Ectodermal cell (in vitro differentiated cells): Measurements from ENCODE around the gene CDC14B.
"Not testable (repeated sequence)": the region's sequence is repeated elsewhere in the genome, so short reads cannot be mapped to it uniquely, and the experiment has no call there.

ENCODE experiments used
- H3K27ac ChIP-seq: 2 replicates; pipeline ENCODE4 v1.7.0; 2013; ENCODE audit warnings: mild to moderate bottlenecking, low read depth, low read length; ENCODE audit not compliant: insufficient read depth, poor library complexity, severe bottlenecking
- H3K27me3 ChIP-seq: 2 replicates; pipeline ENCODE4 v1.7.0; 2013; ENCODE audit warnings: mild to moderate bottlenecking, low read length; ENCODE audit not compliant: insufficient read depth, control insufficient read depth, poor library complexity, severe bottlenecking
- H3K36me3 ChIP-seq: one replicate; pipeline ENCODE4 v1.7.0; 2013; ENCODE audit warnings: low read length; ENCODE audit not compliant: control insufficient read depth, insufficient read depth
- H3K4me1 ChIP-seq: one replicate; pipeline ENCODE4 v1.7.0; 2013; ENCODE audit warnings: low read length; ENCODE audit not compliant: control insufficient read depth, insufficient read depth
- H3K4me3 ChIP-seq: 2 replicates; pipeline ENCODE4 v1.7.0; 2013; ENCODE audit warnings: low read depth, low read length, control low read depth; ENCODE audit not compliant: insufficient read depth
- H3K9me3 ChIP-seq: 2 replicates; pipeline ENCODE4 v1.7.0; 2013; ENCODE audit warnings: mild to moderate bottlenecking, low read length, moderate library complexity; ENCODE audit not compliant: control insufficient read depth
- WGBS, 2 experiments: methylation state at CpG; one replicate each; pipeline ENCODE4 v1.1.7; 2013; ENCODE audit warnings: missing lambda C conversion rate in 2 of 2; 5-methylcytosine and 5-hydroxymethylcytosine counted together

Gene CDC14B

GRCh38 chr9:96626912-96627311 is 7.3 kb upstream of the CDC14B start:
- Histone ChIP-seq H3K4me1 (no peaks in the 10 kb centered on the region), H3K27ac (no peak overlapping the region), H3K4me3 (no peak overlapping the region), H3K36me3 (no peaks in the 10 kb centered on the region), H3K27me3 (no peaks in the 10 kb centered on the region), H3K9me3 (no peaks in the 10 kb centered on the region)
- 91 to 93% methylated on average over 5 of the region's 6 CpGs for WGBS, 2 experiments

GRCh38 chr9:96621618-96622017 is 2.0 kb upstream of the CDC14B start:
- 46% methylated on average over 2 of the region's 4 CpGs for WGBS, 2 experiments
- H3K27ac ChIP-seq = no peak overlapping the region
- no peaks in the 10 kb centered on the region for H3K36me3 ChIP-seq
- no peaks in the 10 kb centered on the region for H3K9me3 ChIP-seq
- peaks cover 34% of the 10 kb centered on the region for H3K27me3 ChIP-seq
- H3K4me3 ChIP-seq = no peak overlapping the region
- H3K4me1 ChIP-seq = peaks cover 22% of the 10 kb centered on the region

DNA sequence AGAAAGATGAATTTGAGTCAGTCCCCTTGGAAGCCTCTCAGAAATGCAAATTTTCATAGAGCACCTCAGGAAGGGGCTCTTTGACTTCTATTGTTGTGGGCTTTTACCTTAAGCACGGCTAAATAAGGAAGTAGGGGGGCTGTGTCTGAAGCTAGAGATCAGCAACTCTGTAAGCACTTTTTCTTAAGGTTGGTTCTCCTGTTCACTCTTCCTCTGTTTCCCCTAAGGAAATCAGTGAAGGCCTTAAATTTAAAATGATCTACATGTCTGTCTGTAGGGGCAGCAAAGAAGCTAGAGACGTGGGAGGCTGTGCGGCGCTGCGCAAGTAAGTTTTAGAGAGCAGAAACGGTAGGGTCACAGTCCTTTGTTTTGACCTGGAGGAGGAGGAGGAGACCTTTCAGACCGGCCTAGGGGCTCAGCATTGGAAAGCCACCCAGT is 1.2 kb upstream of the CDC14B start:
- Histone ChIP-seq H3K4me3 (peak overlapping the region; percentile 49), H3K27ac (peak overlapping the region; percentile 39), H3K36me3 (no peaks in the 10 kb centered on the region)

DNA sequence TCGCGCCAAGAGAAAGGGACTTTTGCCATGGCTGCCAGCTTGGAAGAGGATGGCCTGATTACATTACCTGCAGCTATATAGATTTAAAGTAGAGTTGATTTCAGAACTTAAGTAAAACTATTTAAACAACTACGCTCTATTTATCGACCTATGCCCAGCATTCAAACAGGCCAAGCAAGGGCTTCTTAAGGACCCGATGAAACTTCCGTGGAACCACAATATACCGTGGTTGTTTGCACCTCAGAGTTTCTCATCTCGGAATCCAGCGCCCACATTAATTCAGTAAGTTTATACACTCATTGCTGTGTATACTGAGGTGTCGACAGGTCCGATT is 505 bp upstream of the CDC14B start:
- Histone ChIP-seq H3K27me3 (peaks cover 36% of the 10 kb centered on the region), H3K36me3 (no peaks in the 10 kb centered on the region), H3K9me3 (no peaks in the 10 kb centered on the region), H3K4me3 (peak overlapping the region; percentile 49), H3K4me1 (peaks cover 22% of the 10 kb centered on the region), H3K27ac (no peak overlapping the region)
- 9 to 19% methylated on average over 10 to 11 of the region's 11 CpGs for WGBS, 2 experiments

More for the DNA sequence above, 1.2 kb upstream of the CDC14B start:
- no peaks in the 10 kb centered on the region for H3K9me3 ChIP-seq
- WGBS, 2 experiments = 2 to 3% methylated on average over 7 of the region's 7 CpGs
- H3K27me3 ChIP-seq = peaks cover 36% of the 10 kb centered on the region
- H3K4me1 ChIP-seq = peaks cover 22% of the 10 kb centered on the region

GRCh38 chr9:96619124-96619465 is 548 bp downstream of the CDC14B start:
- Histone ChIP-seq H3K36me3 (no peaks in the 10 kb centered on the region), H3K4me1 (peaks cover 22% of the 10 kb centered on the region), H3K27me3 (peaks cover 36% of the 10 kb centered on the region), H3K27ac (no peak overlapping the region), H3K9me3 (no peaks in the 10 kb centered on the region), H3K4me3 (peak overlapping the region; percentile 65)
- WGBS, 2 experiments = 0% methylated on average over 54 of the region's 54 CpGs

DNA sequence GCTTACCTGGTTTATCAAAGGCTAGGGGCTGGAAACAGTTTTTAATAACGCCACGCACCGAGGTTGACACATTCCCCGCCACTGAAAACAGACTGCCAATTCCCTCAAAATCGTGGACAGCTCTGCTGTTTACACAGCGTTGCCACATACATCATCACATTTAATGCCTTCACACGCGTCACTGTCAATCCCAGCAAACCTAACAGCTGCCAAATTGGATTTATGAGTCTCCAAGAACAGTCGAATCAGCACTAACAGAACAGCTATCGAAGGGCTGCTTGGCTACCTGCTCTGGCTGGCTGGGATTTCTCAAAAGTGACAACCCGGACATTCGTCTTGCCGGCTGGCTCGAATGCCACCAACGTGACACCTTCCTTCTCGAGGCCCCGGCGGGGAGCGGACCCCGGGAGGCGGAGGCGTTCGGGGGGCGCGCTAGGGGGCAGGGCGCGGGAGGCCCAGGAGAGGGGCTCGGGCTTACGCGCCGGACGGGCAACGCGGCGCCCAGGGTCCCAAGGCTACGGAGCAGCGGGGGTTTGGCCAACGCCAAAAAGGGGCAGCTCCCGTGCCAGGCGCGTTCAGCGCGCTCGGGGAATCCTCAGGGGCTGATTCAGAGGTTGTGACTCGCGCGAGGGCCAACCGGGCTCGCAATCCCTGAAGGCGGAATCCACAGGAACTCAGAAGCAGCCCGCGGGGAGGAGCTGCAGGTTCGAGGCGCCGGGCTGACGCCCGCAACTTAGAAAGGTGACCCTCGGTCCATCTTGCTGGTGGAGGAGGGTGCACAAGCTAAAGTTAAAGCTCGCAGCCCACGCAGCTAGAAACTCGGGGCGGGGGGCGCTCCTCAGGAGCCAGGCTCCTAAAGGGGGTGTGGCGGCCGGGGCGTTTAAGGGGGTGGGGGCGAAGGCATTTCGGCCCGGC is 1.2 kb downstream of the CDC14B start:
- Histone ChIP-seq H3K27me3 (peaks cover 36% of the 10 kb centered on the region), H3K9me3 (no peaks in the 10 kb centered on the region), H3K36me3 (no peaks in the 10 kb centered on the region), H3K27ac (no peak overlapping the region), H3K4me3 (peak overlapping the region; percentile 65), H3K4me1 (peaks cover 22% of the 10 kb centered on the region)
- WGBS, 2 experiments = 3 to 4% methylated on average over 69 of the region's 69 CpGs

GRCh38 chr9:96617439-96618185 is 2.0 kb downstream of the CDC14B start:
- H3K4me1 ChIP-seq = peaks cover 22% of the 10 kb centered on the region
- H3K27ac ChIP-seq = no peak overlapping the region
- H3K27me3 ChIP-seq = peaks cover 36% of the 10 kb centered on the region
- 30 to 41% methylated on average over 19 to 22 of the region's 22 CpGs for WGBS, 2 experiments
- no peaks in the 10 kb centered on the region for H3K9me3 ChIP-seq
- peak overlapping the region; percentile 65 for H3K4me3 ChIP-seq
- no peaks in the 10 kb centered on the region for H3K36me3 ChIP-seq

DNA sequence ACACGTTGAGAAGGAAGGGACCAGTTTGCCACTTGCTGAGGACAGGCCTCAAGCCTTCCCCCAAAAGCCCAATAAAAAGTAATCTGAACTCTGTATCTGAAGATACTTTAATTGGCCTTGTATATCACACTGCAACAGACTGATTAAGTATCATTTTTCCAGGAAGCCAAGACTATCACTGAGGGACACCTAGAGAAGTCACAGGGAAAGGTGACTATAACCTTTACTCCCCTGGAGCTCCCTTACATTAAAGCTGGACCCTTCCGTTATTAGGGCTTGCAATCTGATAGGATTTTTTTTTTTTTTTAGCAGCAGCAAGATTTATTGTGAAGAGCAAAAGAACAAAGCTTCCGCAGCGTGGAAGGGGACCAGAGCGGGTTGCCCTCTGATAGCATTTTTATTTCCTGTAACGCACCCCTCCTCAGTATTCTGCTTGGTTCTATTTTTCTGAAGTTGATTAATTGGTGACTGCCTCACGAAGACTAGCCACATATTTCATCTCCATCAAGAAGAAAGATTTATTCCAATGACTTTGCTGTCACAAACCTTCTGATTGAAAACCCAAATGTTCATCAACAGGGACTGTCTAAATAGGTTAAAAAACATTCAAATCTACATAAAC is 2.7 kb downstream of the CDC14B start:
- Histone ChIP-seq H3K4me3 (no peak overlapping the region), H3K27me3 (peaks cover 36% of the 10 kb centered on the region), H3K4me1 (peaks cover 29% of the 10 kb centered on the region), H3K27ac (no peak overlapping the region), H3K36me3 (no peaks in the 10 kb centered on the region), H3K9me3 (no peaks in the 10 kb centered on the region)
- WGBS, 2 experiments = 93% methylated on average over 7 of the region's 7 CpGs

- Histone ChIP-seq H3K9me3 (no peaks in the 10 kb centered on the region), H3K4me3 (no peak overlapping the region), H3K27me3 (peaks cover 31% of the 10 kb centered on the region), H3K36me3 (no peaks in the 10 kb centered on the region), H3K4me1 (peaks cover 29% of the 10 kb centered on the region), H3K27ac (no peak overlapping the region)
- 88 to 90% methylated on average over 5 to 6 of the region's 6 CpGs for WGBS, 2 experiments
Measured at GRCh38 chr9:96615411-96615810, 4.2 kb downstream of the CDC14B start.

GRCh38 chr9:96614664-96615063 is 5.0 kb downstream of the CDC14B start:
- H3K4me3 ChIP-seq, H3K9me3 ChIP-seq, H3K36me3 ChIP-seq, H3K27ac ChIP-seq: not testable (repeated sequence)
- WGBS, 2 experiments = 84 to 86% methylated on average over 4 of the region's 4 CpGs
- Histone ChIP-seq H3K27me3 (peaks cover 27% of the 10 kb centered on the region), H3K4me1 (peaks cover 27% of the 10 kb centered on the region)
